Islet of Langerhans (tissue), 1 donor: ENCODE results near the gene FBLN1.
"Not testable (repeated sequence)": the region's sequence is repeated elsewhere in the genome, so short reads cannot be mapped to it uniquely, and the experiment has no call there.

Experiments used
- FAIRE-seq: peaks from one replicate; lab custom pipeline; 2011; peaks lifted over from hg19 to GRCh38; lab: Jason Lieb, UNC

The FBLN1 gene

DNA sequence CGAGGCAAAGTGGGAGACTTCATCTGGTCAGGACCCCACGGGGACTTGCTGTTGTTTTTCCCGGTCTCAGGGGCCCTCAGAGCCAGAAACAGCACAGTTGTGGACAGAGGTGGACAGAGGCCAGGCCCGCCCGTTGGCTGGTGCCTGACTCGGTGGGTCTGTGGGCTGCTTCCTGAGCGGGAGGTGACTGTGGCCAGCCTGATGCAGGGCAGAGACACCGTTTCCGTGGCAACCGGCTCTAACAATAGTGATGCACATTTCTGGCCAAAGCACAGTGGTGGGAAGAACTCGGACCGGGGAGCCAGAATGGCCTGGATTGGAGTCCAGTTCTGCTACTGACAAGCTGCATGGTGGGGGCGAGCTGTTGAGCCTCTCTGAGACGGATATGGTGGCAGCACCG, 110.3 kb downstream of the FBLN1 start:
- no peak for FAIRE-seq

- FAIRE-seq = no peak
Observed at GRCh38 chr22:45615364-45615763, 112.7 kb downstream of the FBLN1 start.

DNA sequence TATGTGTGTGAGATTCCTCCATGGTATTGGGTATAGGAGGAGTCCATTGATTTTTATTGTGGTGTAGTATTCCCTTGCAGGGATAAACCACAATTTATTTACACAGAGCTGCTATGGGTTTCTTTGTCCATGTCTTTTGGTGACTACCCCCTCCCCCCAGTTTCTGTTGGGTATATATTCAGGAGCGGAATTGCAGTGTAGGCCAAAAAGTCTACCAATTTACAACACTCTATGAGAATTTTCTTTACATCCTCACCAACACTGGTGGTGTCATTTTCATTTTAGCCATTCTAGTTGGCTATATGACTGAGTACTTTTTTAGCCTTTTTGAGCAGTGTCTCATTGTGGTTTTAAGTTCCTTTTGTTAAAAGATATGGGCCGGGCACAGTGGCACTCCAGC, 113.7 kb downstream of the FBLN1 start:
- FAIRE-seq = no peak

DNA sequence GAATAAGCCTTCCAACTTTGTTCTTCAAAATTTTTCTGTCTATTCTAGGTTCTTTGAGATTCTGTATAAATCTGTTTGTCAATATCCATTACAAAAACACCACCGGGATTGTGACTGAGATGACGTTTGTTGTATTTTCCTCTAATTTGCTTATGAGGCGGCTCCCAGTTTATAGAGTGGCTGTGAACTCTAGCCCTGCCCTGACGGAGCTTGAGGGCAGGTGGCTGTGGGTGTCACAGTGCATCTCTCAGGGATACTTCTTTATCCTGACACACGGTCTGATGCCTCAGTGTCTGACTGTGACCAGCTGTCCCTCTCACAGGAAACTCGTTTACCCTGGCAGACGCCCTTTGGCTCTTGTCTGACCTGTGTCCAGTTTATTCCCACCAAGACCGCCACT, 115.3 kb downstream of the FBLN1 start:
- FAIRE-seq = no peak

GRCh38 chr22:45620706-45621105, 118.0 kb downstream of the FBLN1 start:
- FAIRE-seq = no peak

GRCh38 chr22:45621836-45622600, 119.3 kb downstream of the FBLN1 start:
- FAIRE-seq = no peak

DNA sequence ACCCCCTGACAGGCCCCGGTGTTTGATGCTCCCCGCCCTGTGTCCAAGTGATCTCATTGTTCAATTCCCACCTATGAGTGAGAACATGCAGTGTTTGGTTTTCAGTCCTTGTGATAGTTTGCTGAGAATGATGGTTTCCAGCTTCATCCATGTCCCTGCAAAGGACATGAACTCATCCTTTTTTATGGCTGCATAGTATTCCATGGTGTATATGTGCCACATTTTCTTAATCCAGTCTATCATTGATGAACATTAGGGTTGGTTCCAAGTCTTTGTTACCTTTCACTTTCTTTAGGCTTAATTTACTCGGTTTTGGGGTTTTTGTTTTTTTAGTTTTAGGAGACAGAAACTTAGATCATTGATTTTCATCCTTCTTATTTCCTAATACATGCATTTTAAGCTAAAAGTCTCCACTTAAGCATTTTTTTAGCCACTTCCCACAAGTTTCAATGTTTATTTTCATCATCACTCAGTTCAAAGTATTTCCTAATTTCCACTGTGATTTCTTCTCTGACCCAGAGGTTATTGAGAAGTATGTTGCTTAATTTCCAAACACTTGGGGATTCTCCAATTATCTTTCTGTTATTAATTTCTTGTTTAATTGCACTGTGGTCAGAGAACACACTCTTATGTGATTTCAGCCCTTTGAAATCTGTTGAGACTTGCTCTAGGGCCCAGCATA, 120.9 kb downstream of the FBLN1 start:
- FAIRE-seq = not testable (repeated sequence)

DNA sequence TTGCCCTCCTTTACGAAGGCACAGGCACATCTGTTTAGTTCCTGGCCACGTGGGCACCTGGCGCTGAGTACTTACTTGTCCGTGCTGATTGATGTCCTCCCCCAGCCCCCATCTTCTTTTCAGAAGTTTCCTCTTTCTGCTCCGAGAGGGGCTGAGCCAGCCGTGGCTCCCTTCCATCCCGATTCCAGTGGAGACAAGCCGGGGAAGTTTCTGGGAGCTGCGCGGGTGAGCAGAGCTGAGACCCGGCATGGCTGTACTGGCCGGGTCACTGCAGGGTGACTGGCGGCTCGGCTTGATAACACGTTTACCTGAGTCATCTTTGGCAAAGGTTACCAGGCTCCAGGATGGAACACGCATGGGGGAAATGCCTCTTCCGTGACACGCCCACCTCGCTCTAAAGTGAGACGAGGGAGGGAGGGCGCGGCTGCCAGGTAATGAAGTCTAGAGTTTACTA, 123.5 kb downstream of the FBLN1 start:
- FAIRE-seq = no peak

DNA sequence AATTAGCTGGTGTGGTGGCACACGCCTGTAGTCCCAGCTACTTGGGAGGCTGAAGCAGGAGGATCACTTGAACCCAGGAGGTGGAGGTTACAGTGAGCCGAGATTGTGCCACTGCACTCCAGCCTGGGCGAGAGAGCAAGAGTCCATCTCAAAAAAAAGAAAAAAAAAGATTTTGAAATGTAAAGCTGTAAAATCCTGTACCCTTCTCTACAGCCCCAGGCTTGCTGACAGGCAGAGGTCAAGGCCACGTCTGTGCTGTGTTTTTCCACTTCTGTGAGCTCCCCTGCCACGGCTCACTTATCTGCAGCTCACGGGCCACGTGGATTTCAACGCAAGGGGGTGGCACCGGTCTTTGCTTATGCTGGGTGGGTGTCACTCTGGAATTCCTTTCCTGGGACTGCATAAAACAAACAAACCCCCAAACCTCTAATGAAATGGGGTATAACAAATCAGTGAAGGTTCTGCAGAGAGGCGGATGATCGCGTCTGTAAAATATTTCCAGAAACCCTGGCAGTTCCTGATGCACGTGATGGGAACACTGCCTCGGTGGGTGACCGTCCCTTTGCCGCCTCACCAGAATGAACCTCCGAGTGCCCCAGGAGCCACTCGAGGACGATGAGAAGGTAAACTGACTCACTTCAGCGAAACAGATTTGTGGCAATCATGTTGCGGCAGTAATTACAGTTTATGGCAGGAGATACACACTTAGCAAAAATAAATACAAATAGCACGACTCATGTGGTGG, 125.0 kb downstream of the FBLN1 start:
- FAIRE-seq = no peak

DNA sequence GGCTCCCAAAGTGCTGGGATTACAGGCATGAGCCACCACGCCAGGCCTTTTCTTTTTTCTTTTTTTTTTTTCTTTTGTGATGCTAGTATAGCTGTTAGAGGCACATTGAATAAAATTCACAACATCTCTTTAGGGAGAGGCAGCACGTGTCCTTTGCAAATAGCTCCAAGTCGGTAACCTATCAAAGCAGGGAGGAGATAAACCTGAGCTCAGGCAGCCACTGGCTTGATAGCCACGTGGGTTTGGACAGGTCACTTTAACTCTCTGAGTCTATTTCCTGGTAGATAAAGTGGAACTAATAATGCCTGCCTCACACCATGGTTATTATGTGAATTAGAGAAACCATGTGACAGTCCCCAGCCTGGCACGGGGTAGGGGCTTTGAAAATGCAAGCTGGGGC, 125.8 kb downstream of the FBLN1 start:
- no peak for FAIRE-seq

DNA sequence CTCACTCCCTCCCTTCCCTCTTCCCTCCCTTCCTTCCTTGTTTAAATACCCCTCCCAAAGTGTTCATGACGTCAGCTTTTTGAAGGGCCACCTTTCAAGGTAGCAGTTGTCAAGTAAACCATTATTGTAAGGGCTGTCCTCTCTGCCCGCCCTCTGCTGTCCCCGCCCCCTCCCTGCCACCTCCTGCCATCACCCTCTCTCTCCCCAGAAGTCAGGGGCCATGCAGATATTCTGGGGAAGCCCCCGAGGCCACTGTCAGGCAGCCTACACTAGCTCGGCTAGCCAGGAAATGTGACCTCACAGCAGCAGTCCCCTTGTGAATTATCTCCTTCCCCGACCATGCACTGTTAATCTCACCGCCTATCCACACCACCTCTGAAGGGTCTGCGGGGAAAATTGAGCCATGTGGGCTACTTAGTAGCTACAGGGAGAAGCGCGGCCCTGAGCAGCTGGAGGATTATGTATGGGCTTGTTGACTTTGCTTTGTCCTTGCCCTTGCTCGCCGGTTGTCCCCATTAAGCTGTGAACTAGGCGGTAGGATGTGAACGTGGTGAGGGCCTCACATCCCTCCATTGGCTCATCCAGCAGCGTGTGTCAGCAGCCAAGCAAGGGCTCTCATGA, 126.9 kb downstream of the FBLN1 start:
- FAIRE-seq = no peak

GRCh38 chr22:45630436-45630835, 127.8 kb downstream of the FBLN1 start:
- no peak for FAIRE-seq

- no peak for FAIRE-seq
Observed at GRCh38 chr22:45631140-45631840, 128.6 kb downstream of the FBLN1 start.

GRCh38 chr22:45631841-45632238, 129.2 kb downstream of the FBLN1 start:
- FAIRE-seq = no peak

- FAIRE-seq = no peak
Observed at GRCh38 chr22:45632791-45633515, 130.3 kb downstream of the FBLN1 start.

- FAIRE-seq = no peak
Observed at GRCh38 chr22:45636683-45637082, 134.0 kb downstream of the FBLN1 start.

- peak; percentile 92 for FAIRE-seq
Observed at GRCh38 chr22:45638197-45638596, 135.5 kb downstream of the FBLN1 start.

GRCh38 chr22:45638834-45639746, 136.4 kb downstream of the FBLN1 start:
- FAIRE-seq = no peak

GRCh38 chr22:45639747-45640102, 137.0 kb downstream of the FBLN1 start:
- no peak for FAIRE-seq

GRCh38 chr22:45640291-45640940, 137.7 kb downstream of the FBLN1 start:
- FAIRE-seq = no peak
